ENCODE results near the gene ARRB2.

ARRB2 gene

GRCh38 chr17:4735876-4736651, 25.6 kb downstream of the ARRB2 start:
- no peak for ATAC-seq
- TF ChIP-seq ZNF565 (CRISPR knock-in tag; conservative IDR thresholded peaks at IDR 0.05; ENCODE audit: low read depth) (no peak), ZNF8 (CRISPR knock-in tag; IDR thresholded peaks at IDR 0.05) (no peak), ISL1 (CRISPR knock-in tag; IDR thresholded peaks at IDR 0.05) (no peak), CSDC2 (CRISPR knock-in tag; IDR thresholded peaks at IDR 0.05) (no peak), TOX (CRISPR knock-in tag; IDR thresholded peaks at IDR 0.05; ENCODE audit: borderline replicate concordance) (no peak), ZNF70 (CRISPR knock-in tag; IDR thresholded peaks at IDR 0.05) (no peak), PPARA (CRISPR knock-in tag; IDR thresholded peaks at IDR 0.05; ENCODE audit: borderline replicate concordance) (no peak), TSHZ2 (CRISPR knock-in tag; IDR thresholded peaks at IDR 0.05) (no peak), OSR1 (CRISPR knock-in tag; IDR thresholded peaks at IDR 0.05) (no peak), PATZ1 (CRISPR knock-in tag; IDR thresholded peaks at IDR 0.05; ENCODE audit: borderline replicate concordance) (no peak), ESRRG (CRISPR knock-in tag; IDR thresholded peaks at IDR 0.05) (no peak), ARNTL (CRISPR knock-in tag; IDR thresholded peaks at IDR 0.05; ENCODE audit: borderline replicate concordance, low read depth) (no peak), POU6F1 (CRISPR knock-in tag; IDR thresholded peaks at IDR 0.05; ENCODE audit: borderline replicate concordance, low read depth) (no peak), BACH2 (CRISPR knock-in tag; IDR thresholded peaks at IDR 0.05; ENCODE audit: borderline replicate concordance) (no peak), CREB5 (CRISPR knock-in tag; IDR thresholded peaks at IDR 0.05; ENCODE audit: low read depth) (no peak), SNAI2 (CRISPR knock-in tag; IDR thresholded peaks at IDR 0.05) (no peak)

GRCh38 chr17:4738136-4739121, 28.0 kb downstream of the ARRB2 start:
- ATAC-seq, result no peak; the same call in 2 of the 3 replicates
- TF ChIP-seq ZNF8 (CRISPR knock-in tag; IDR thresholded peaks at IDR 0.05) (no peak), PPARA (CRISPR knock-in tag; IDR thresholded peaks at IDR 0.05; ENCODE audit: borderline replicate concordance) (no peak), ZNF70 (CRISPR knock-in tag; IDR thresholded peaks at IDR 0.05) (no peak), TOX (CRISPR knock-in tag; IDR thresholded peaks at IDR 0.05; ENCODE audit: borderline replicate concordance) (no peak), ZC3H10 (CRISPR knock-in tag; IDR thresholded peaks at IDR 0.05) (no peak), ZFP3 (CRISPR knock-in tag; IDR thresholded peaks at IDR 0.05) (no peak), PATZ1 (CRISPR knock-in tag; IDR thresholded peaks at IDR 0.05; ENCODE audit: borderline replicate concordance) (no peak), OSR1 (CRISPR knock-in tag; IDR thresholded peaks at IDR 0.05) (no peak), CSDC2 (CRISPR knock-in tag; IDR thresholded peaks at IDR 0.05) (no peak), CSRNP3 (CRISPR knock-in tag; IDR thresholded peaks at IDR 0.05) (no peak), TSHZ2 (CRISPR knock-in tag; IDR thresholded peaks at IDR 0.05) (no peak), ZNF565 (CRISPR knock-in tag; conservative IDR thresholded peaks at IDR 0.05; ENCODE audit: low read depth) (no peak), TCF4 (CRISPR knock-in tag; IDR thresholded peaks at IDR 0.05; ENCODE audit: borderline replicate concordance) (no peak), GLIS3 (CRISPR knock-in tag; IDR thresholded peaks at IDR 0.05) (no peak)

Data from SK-N-SH treated with all-trans-retinoic acid at 6 μM for 48 hours (cell line).